Fibroblast of the aortic adventitia (primary cell): ENCODE data around the gene TMUB1. TPM values are rescaled to one million over a fixed set of nuclear protein-coding genes. Genes with fewer than 3 reads are reported as not detected.
A peak's percentile ranks its signal among the peaks of the same experiment; 100 is the strongest.

Source experiments
- DNase-seq: peaks from one replicate; pipeline ENCODE4 v3.0.0-alpha.2; 2010; ENCODE audit warnings: low read depth
- H3K4me3 ChIP-seq: 2 replicates; pipeline ENCODE4 v1.5.1; 2011; ENCODE audit warnings: low read depth, mild to moderate bottlenecking, control low read depth, low read length, moderate library complexity
- CTCF ChIP-seq: IDR thresholded peaks from 2 replicates; pipeline ENCODE4 v1.5.1; 2011; ENCODE audit warnings: mild to moderate bottlenecking, low read length, control low read depth, inconsistent platforms; ENCODE audit not compliant: insufficient read depth
- total RNA-seq: library from RNA; depleted of rRNA; stranded (reverse); fragments of >200 nt; gene quantifications from 2 replicates; pipeline ENCODE4 v1.2.3, GENCODE V29; 2012; ENCODE audit warnings: low replicate concordance

Gene TMUB1
- 11.7 and 20.2 TPM in 2 replicates for total RNA-seq

- H3K4me3 ChIP-seq = peak within 1 kb of the TSS; percentile 77
- no peak for TF ChIP-seq CTCF
- DNase-seq = no peak
These were observed at the start of gene TMUB1 for GRCh38 chr7:151083071-151083823. Gene TMUB1 (minus strand): TSS chr7:151083493. CDS start chr7:151082563, 930 bp downstream.

GRCh38 chr7:151132461-151133205 lies 49.3 kb upstream of the TMUB1 start:
- TF ChIP-seq CTCF = no peak
- H3K4me3 ChIP-seq = no peak overlapping the region
- DNase-seq = no peak

GRCh38 chr7:151131592-151132293 lies 48.5 kb upstream of the TMUB1 start:
- H3K4me3 ChIP-seq = no peak overlapping the region
- no peak for DNase-seq
- no peak for TF ChIP-seq CTCF

GRCh38 chr7:151131224-151131591 lies 47.9 kb upstream of the TMUB1 start:
- no peak for DNase-seq
- no peak for TF ChIP-seq CTCF
- no peak overlapping the region for H3K4me3 ChIP-seq

GRCh38 chr7:151130741-151131157 lies 47.5 kb upstream of the TMUB1 start:
- H3K4me3 ChIP-seq = no peak overlapping the region
- DNase-seq = no peak

More at GRCh38 chr7:151130741-151131157, 47.5 kb upstream of the TMUB1 start:
- TF ChIP-seq CTCF = no peak
